Left ventricle myocardium inferior (tissue), 1 donor: Measurements from ENCODE around the gene ANKZF1. TPM values are rescaled to one million over a fixed set of nuclear protein-coding genes. Genes with fewer than 3 reads are reported as not detected.

Source experiments
- DNase-seq: peaks from one replicate; pipeline ENCODE4 v3.0.0-alpha.2; 2020
- H3K27ac ChIP-seq: fragments of 200-600 bp; replicated peaks from 2 replicates; pipeline ENCODE4 v1.8.0; 2021
- H3K27me3 ChIP-seq: fragments of 200-600 bp; 2 replicates; pipeline ENCODE4 v1.8.0; 2021; ENCODE audit warnings: low read depth
- H3K36me3 ChIP-seq: fragments of 200-600 bp; 2 replicates; pipeline ENCODE4 v1.8.0; 2021
- H3K4me1 ChIP-seq: fragments of 200-600 bp; 2 replicates; pipeline ENCODE4 v1.8.0; 2021
- H3K4me3 ChIP-seq: fragments of 200-600 bp; 2 replicates; pipeline ENCODE4 v1.8.0; 2021; ENCODE audit warnings: mild to moderate bottlenecking, moderate library complexity
- H3K9me3 ChIP-seq: fragments of 200-600 bp; replicated peaks from 2 replicates; pipeline ENCODE4 v1.8.0; 2021
- CTCF ChIP-seq: fragments of 200-600 bp; IDR thresholded peaks from 2 replicates; pipeline ENCODE4 v1.8.0; 2021; ENCODE audit warnings: antibody characterized with exemption, mild to moderate bottlenecking, borderline replicate concordance
- intact Hi-C: fragments of 100-400 bp; cut with micrococcal nuclease; formaldehyde crosslinking; loops from one replicate; pipeline ENCODE4 v1.11.0; 2022
- total RNA-seq: library from RNA; stranded (reverse); fragmentation: NEBNext Ultra II Directional; extraction: Animal tissue kit (Norgen Biotek cat#: 25700); gene quantifications from one replicate; pipeline ENCODE4 v1.2.1, GENCODE V29; 2021
- donor health status: DM: no; HTN: yes; CAD: no; lungs with severe emphysema.

The ANKZF1 gene
- total RNA-seq, 1 donor from 2014 or later, result 29.8 TPM

DNA sequence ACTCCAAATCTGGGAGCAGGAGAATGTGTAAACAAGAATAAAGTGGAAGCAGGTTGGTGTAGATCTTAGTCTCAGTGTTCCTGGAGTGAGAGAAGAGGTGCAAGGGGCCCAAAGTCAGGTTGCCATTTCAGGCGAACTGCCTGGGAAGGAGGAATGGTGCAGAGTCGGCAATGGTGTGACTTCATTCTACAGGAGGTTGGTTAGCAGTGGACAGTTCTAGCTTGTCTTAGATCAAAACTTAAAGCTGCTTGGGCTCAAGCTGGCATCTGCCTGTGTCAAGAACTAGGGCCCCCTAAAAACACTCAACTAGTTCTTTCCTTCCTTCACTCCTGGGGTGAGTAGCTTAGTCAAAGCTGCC is 19.2 kb downstream of the ANKZF1 start:
- peaks cover 89% of the 10 kb centered on the region for H3K4me1 ChIP-seq
- intact Hi-C loops, result no loop called here
- no peak for TF ChIP-seq CTCF
- no peaks in the 10 kb centered on the region for H3K27me3 ChIP-seq
- H3K4me3 ChIP-seq, result peak overlapping the region; percentile 28
- H3K36me3 ChIP-seq, result peaks cover 37% of the 10 kb centered on the region
- H3K9me3 ChIP-seq, result no peaks in the 10 kb centered on the region
- DNase-seq, result no peak
- peak overlapping the region; percentile 83 for H3K27ac ChIP-seq

- no peak for TF ChIP-seq CTCF
- peak overlapping the region; percentile 83 for H3K27ac ChIP-seq
- peaks cover 94% of the 10 kb centered on the region for H3K4me1 ChIP-seq
- no peaks in the 10 kb centered on the region for H3K27me3 ChIP-seq
- H3K4me3 ChIP-seq, result peak overlapping the region; percentile 28
- peaks cover 37% of the 10 kb centered on the region for H3K36me3 ChIP-seq
- no peaks in the 10 kb centered on the region for H3K9me3 ChIP-seq
- intact Hi-C loops, result no loop called here
- DNase-seq, result peak; percentile 72
These were observed 19.8 kb downstream of the ANKZF1 start for GRCh38 chr2:219249203-219249980.

DNA sequence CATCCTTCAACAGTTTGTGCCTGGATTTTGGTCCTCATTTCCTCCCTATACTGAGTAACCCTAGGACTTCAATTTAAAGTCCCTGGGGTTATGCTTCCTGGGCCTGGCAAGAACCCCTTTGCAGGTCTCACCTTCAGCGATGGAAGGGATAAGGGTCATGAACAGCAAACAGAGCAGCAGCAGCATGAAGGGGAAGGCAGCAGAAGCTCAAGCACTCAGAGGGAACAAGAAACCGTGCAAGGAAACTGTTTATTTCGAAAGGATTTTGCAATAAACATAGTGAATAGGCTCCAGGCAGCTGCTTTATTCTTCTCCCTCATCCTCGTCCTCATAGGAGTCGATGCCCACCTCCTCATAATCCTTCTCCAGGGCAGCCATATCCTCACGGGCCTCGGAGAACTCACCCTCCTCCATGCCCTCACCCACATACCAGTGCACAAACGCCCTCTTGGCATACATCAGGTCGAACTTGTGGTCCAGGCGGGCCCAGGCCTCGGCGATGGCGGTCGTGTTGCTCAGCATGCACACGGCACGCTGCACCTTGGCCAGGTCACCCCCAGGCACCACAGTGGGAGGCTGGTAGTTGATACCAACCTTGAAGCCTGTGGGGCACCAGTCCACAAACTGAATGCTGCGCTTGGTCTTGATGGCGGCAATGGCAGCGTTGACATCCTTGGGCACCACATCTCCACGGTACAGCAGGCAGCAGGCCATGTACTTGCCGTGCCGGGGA is 20.6 kb downstream of the ANKZF1 start:
- peaks cover 37% of the 10 kb centered on the region for H3K36me3 ChIP-seq
- peak overlapping the region; percentile 83 for H3K27ac ChIP-seq
- TF ChIP-seq CTCF, result no peak
- H3K4me3 ChIP-seq, result peak overlapping the region; percentile 28
- intact Hi-C loops, result no loop called here
- H3K9me3 ChIP-seq, result no peaks in the 10 kb centered on the region
- no peaks in the 10 kb centered on the region for H3K27me3 ChIP-seq
- no peak for DNase-seq
- H3K4me1 ChIP-seq, result peaks cover 94% of the 10 kb centered on the region

DNA sequence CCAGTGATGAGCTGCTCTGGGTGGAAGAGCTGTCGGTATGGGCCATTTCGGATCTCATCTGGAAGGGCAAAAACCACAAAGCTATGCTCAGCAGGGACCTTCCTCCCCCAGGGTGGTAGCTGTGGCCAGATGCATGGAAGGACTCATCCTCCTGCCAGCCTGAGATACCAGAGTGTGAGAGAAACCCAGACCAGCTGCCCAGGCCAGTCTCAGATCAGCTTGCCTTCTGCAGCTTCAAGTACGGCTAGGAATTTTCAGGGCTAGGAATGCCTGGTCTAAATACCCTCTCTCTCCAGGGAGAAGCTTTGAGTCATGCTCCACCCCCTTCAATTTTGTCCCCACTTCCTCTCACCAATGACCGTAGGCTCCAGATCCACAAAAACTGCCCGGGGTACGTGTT is 22.1 kb downstream of the ANKZF1 start:
- DNase-seq, result no peak
- Histone ChIP-seq H3K27ac (peak overlapping the region; percentile 87), H3K4me3 (peak overlapping the region; percentile 85), H3K36me3 (peaks cover 36% of the 10 kb centered on the region), H3K9me3 (no peaks in the 10 kb centered on the region), H3K4me1 (peaks cover 79% of the 10 kb centered on the region), H3K27me3 (peaks cover 10% of the 10 kb centered on the region)
- no peak for TF ChIP-seq CTCF
- intact Hi-C loops, result no loop called here

GRCh38 chr2:219252084-219252483 is 22.5 kb downstream of the ANKZF1 start:
- intact Hi-C loops, result no loop called here
- H3K27ac ChIP-seq, result peak overlapping the region; percentile 87
- H3K36me3 ChIP-seq, result peaks cover 33% of the 10 kb centered on the region
- DNase-seq, result no peak
- H3K27me3 ChIP-seq, result peaks cover 15% of the 10 kb centered on the region
- H3K4me3 ChIP-seq, result peak overlapping the region; percentile 85
- no peaks in the 10 kb centered on the region for H3K9me3 ChIP-seq
- H3K4me1 ChIP-seq, result peaks cover 75% of the 10 kb centered on the region
- no peak for TF ChIP-seq CTCF
